Measurements from ENCODE around the gene GALNT16.

GALNT16 gene

DNA sequence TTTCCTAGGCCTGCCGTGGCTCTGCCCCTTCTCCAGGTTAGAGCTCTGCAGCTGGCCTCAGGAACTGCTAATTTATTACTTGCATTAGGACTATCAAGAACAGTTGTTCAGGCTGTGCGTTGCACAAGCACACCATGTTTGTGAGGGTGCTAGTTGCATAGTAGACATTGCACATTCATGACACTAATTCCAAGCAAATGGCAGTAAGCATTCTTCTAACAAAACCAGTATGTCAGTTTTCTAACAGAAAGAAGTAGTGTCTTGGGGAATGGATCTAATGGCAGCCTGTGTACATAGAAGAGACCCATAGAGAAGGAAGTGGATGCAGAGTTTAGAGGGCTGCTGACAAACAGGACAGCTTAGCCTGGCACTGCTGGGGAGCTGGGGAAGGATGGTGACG lies 84.2 kb downstream of the GALNT16 start:
- DNase-seq = no peak

DNA sequence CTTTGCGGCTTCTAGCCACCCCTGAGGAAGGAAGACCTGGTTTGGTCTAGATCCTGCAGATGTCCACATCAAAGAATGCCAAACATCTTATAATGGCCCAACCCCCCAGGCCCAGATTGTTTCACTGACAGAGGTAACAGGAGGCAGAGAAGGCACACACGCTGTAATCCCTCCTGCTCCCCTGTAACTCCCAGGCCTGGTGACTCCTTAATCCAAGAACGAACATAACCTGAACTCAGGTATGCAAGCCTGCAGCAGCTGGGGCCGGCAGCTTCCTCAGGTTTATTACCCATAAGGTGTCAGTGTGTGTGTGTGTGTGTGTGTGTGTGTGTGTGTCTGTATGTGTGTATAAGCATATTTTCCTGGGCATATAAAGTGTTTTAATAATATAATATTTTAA lies 85.4 kb downstream of the GALNT16 start:
- no peak for DNase-seq

DNA sequence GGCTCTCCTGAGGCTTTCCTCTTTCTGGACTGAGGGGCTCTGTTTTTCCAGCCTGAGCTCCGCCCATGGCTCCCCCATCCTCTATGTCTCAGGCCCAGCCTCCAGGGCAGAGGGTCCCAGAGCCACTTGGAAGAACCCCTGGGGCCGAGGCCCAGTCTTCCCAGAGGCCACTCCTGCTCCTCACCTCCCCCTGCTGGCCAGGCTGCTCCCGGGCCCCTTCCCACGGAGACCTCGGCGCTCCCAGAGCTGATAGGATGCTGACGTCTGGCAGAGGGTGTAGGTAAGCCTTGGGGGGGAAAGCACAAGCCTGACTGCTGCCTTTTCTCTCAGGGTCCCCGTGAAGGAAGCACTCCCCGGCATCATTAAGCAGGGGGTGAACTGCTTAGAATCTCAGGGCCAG lies 86.8 kb downstream of the GALNT16 start:
- DNase-seq = no peak

DNA sequence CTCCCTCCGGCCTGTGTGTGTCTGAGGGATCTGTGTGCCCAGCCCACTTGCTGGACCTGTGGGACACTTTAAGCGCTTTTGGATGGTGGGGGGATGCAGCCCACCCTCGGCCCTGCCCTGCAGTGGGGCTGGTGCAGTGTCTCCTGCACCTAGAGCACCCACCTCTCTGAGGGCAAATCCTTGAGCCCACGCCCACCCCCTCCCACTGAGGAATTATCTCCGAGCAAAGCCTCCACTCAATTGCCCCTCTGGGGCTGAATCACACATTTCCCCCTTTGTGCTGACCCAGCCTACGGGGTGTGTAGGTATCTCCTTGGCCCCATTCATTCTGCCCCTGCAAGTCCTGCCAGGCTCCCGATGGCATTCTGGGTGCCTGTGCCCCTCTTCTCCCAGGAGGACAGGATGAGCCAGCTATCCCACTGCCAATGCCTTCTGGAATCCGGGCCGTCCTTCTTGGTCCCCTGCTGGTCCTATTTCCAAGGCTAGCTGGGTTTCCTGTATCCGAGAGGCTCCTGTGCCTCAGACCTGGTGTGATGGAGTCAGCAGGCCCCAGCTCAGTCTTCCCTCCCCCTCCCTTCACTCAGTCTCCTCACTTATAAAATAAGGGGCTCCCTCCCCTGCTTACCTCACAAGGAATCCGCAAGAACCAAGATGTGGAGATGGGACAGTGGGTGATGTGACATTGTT lies 89.3 kb downstream of the GALNT16 start:
- no peak for DNase-seq

DNA sequence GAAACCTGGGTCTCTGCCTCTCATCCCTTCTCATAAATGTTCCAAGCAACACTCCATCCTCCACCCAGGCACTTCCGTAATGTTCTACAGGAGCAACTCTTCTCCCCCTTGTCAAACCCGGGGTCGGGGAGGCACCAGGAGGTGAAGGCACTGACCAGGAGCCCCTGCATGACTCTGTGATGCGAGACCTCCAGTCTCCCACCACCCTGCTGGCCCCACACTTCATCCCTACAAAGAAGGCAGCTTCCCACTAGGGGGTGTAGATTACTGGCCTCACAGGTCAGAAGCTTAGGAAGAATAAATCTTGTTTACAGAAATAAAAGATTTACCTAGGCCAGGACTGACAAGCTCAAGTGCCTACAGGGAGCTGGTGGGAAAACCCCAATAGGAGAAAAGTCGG lies 90.9 kb downstream of the GALNT16 start:
- DNase-seq = no peak

DNA sequence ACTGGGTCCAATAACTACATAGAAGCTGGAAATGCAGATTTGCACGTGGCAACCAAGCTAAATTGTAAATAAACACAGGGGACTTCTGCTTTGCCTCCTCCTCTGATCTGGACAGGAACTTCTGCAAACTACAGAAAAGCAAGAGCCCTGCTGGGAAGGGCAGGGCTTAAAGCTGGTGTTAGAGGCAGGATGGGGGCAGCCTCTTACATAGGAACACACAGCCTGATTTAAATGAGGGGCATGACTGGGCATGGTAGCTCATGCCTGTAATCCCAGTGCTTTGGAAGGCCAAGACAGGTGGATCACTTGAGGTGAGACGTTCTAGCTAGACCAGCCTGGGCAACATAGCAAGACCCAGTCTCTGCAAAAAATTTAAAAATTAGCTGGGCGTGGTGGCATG lies 91.4 kb downstream of the GALNT16 start:
- DNase-seq = no peak

DNA sequence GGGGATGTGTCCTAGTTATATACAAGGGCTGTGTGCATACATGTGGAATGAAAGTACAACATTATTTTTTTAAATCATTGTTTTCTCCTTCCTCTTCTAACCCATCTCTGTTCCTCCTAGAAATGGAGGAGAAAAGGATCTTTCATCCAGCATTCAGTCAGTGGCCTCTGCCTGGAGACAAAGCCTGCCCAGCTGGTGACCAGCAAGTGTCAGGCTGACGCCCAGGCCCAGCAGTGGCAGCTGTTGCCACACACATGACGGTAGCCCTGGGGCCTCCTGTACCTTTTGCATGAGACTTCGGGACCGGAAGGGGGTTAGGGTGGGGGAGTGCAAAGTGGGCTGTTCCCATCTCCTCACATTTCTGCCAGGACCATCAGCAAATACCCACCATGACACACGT lies 92.0 kb downstream of the GALNT16 start:
- DNase-seq = no peak

DNA sequence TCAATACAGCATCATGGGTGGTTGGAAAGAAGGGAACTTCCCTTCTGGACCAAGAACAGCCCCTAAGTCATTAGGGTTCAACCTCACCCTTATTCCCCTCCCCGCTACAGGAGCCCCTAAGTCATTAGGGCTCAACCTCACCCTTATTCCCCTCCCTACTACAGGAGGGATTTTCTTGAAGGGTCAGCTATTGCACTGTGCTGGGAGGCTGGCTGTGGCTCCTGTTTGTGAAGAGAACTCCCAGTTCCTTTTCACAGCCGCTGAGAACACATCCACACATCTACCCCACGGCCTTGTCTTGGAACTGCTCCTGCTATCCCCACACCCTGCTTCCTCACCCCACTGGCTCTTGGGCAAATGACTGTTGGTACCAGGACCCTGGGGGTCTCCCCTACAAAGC lies 93.2 kb downstream of the GALNT16 start:
- DNase-seq = no peak

DNA sequence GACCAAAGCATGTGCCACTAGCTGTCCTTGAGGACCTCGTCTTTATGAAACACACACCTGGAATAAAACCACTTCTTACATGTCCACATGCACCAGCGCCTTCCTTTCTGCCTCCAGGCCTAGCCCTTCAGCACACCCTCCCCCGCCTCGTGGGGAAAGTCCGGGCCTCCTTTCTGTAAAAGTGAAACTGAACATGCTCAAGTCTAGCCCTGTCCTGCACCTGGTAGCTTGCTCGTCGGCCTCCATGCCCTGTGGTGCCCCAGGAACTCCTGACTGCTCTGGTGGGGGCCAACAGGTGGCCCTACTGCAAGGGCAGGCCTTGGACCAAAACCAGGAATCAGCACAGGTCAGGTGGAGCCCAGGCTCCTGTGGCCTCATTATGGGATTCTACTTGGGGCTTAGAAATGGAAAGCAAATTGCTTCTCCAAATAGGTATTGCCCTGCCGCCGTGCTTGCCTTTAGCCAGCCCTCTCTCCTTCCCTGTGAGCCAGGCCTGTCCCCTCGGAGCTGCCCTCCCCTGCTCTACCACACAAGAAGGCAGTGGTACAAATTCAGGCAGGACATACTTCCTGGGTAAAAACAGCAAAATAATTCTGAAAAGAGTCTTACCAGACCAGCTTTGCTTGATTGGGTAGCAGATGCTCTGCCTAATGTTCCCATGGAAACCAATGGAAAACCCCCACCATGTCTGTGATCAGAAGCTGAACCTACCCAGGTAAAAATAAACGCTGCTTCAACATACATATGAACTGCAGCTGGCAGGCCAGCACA lies 94.6 kb downstream of the GALNT16 start:
- peak in 1 of 6 experiments; percentile 34 for DNase-seq

DNA sequence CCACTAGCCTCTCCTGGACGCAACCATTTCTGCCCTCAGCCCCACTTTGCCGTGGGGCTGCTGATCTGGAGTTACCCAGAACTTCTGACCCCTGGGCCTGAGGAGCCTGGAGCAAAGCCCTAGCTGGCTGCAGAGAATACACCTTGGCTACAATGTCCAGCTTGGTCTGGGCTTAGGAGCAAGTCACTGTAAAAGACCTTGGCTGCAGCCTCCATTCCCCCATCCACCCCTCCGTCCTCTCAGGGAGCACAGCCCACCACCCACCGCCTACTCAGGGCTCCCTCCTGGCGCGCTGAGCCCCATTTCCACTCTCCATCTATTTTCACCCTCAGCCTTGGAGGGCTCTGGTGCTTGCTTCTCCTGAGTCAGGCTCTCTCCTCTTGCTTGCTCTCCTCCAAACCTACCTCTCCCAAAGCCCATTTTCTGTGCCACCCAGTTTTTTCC lies 95.2 kb downstream of the GALNT16 start:
- no peak for DNase-seq

DNA sequence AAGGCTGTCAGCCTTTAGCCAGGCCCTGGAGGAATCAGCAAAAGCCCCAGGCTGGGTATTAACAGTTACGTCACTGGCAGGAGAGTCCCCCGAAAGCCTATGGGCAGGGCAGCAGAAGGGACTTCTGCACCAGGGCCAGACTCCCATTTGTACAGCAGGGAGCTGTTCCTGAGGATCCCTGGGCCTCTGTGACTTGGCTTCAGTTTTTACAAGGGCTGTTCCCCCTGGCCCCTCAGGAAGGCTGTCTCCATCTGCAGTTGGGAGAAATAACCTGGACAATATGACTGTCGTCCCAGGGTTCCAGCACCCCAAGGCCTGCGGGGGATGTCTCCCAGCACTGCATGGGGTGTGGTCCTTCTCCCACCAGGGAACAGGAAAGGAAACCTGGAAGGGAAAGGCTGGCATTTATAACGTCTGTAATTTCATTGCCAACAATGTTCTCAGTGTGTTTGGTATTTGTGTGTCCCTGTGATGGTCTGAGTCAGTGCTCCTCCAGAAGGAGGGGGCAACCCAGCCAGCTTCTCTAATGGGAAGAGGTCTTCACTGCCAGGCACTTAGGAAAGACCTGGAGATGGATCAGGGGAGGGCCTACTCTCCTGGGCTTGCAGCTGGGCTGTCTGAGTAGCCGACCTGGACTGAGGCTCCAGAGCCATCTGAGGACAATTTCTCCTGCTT lies 95.8 kb downstream of the GALNT16 start:
- DNase-seq = no peak

DNA sequence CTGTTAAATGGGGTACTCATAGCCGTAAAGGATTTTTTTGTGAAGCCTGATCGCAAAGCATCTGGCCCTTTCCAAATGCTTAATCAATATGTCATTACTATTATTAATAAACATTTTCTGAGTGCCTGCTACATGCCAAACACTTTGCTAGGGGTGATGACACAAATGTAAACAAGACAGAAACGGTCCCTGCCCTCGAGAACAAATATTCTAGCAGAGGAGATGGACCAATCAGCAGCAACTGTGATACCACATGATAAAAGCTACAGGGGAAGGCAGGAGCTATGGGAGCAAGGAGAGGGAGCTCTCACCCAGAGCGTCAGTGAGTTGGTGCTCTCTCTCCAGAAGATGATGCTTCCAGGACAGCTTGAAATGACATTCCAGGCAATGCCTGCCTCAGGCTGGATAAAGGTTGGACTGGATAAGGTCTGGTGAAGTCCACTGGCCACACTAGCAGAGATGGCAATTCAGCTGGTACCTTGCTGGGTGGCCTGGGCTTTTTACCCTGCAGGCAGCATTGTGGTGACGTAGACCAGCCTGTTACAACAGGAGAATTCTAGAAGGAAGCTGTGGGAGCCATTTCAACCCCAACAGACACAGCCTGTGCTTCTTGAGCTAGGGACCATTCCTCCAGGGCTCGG lies 97.1 kb downstream of the GALNT16 start:
- no peak for DNase-seq

DNA sequence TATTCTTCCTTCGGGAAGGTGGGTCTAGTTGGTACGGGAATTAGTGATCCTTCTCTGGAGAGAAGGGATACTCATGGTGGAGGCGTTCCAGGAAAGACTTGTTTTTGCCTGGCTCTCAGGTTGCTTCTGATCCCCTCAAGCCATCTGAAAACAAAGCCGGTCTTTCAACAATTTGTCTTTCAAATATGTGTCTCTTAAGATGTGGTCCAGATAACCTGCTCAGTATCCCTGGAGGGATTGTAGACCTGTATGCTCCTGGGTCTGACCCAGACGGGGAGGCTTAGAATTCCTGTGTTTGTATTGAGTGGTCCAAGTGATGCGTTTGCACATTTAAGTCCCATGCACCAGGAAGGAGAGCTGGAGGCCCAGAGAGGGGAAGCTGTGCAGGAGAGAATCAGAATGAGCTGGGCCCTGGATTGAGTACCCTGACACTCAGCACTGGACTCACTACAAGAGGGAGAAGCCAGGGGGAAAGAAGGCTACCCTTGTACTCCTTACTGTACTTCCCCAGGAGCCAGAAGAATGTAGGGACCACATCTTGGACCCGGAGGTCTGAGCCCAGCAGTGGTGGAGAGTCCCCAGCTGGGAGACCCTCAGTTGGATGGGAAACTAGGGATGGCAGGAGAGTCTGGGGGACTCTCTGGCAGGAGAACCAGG lies 97.7 kb downstream of the GALNT16 start:
- DNase-seq = no peak

DNA sequence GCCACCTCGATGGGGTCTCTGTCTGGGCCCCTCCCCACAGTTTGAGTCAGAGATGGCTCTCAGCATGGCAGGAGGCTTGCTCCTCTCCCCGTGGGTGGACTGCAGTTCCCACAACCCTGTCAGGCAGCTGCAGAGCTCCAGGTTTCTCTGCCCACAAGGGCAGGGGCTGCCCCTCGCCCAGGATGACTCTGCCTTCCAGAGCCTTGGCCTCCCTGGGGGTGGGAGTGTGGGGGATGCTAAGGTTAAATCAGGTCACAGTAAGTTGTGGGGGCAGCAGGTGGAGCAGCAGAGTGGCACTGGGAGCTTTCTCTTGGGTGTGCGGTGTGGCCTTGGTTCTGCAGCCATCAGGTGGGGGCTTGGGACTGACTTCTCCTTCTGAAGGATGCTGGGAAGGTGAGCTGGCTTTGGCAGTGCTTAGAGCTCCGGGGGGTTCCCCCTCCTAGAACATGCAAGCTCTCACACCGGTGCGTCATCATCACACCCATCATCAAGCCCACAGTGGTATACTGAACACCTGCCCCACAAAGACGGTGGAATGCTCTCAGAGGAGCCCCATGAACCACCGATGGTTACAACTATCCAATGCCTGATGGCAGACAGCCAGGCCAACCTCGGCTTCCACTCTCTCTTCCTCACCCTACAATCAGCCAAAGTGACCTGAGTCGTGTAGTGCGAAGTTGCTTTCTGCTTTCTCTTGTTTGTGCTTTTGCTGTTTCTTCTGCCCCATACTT lies 98.4 kb downstream of the GALNT16 start:
- DNase-seq = no peak

DNA sequence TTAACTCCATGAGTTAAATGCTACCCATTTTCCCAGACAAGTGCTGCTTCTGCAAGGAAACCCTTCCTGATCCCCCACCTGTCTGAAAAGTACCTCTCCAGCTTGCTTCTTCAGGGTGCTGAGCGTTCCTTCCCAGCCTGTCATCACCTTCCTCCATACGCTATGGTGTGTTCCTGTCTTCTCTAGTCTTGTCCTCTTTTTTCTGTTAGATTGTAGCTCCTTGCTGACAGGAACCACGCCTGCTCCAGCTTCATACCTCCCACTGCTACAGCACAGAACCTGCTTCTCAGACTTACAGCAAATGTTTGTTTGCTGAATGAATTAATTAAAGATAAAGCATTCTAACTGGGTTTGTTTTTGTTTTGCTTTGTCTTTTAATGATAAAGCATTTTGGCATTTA lies 99.0 kb downstream of the GALNT16 start:
- DNase-seq = no peak

DNA sequence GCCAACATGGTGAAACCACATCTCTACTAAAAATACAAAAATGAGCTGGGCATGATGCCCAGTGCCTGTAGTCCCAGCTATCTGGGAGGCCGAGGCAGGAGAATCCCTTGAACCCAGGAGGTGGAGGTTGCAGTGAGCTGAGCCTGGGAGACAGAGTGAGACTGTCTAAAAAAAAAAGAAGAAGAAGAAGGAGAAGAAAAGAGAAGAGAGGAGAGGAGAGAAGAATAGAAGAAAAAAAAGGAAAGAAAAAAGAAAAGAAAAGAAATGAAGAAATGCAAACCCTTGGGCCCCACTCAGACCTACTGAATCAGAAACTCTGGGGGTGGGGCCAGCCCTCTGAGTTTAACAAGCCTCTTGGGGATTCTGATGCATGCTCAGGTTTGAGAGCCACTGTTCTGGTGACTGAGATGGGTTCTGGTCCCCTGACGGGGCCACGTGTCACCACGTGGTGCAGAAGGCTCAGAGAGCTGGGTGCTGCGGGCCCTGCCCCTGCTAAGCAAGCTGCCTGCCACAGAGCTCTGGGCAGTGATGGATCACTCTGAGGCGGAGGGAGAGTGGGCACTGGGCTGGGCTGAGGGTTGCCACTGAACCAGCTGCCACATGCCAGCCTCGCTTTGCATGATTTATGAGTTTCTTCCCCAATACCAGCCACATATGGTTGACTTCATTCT lies 100.6 kb downstream of the GALNT16 start:
- no peak for DNase-seq

DNA sequence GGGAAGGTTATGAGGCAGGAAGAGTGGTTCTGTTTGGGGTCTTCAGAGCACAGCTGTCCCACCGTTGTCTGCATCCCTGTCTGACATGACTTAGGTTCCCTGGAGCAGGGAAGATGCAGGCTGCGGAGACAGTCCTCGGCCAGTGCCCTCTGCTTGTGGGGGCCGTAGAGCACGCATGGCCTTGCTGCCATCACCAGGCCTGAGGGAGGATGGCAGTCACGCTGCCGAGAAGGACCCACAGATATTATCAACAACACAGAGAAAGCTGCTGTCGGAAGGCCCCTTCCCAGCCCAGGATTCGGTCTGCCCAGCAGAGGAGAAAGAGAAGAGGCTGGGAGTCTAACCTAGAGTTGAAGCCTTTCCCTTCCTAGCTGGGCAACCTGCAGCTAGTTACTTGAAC lies 103.1 kb downstream of the GALNT16 start:
- DNase-seq = no peak

DNA sequence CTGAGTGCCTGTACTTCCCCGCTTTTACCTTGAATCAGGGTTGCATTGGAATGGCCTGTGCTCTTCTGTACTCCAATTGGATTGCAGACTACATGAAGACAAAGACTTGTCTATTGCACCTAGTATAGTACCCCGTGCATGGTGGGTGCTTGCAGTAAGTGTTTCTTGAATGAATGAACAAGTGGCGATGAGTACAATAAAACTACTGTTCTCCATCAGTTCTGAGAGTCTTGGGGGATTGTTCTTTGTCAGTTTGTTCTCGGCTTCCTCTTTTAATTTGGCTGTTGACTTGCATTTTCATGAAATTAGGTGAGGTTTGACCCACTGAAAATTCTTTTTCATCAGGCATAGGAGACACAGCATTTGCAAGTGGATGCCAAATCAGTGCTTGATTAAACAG lies 104.0 kb downstream of the GALNT16 start:
- no peak for DNase-seq

DNA sequence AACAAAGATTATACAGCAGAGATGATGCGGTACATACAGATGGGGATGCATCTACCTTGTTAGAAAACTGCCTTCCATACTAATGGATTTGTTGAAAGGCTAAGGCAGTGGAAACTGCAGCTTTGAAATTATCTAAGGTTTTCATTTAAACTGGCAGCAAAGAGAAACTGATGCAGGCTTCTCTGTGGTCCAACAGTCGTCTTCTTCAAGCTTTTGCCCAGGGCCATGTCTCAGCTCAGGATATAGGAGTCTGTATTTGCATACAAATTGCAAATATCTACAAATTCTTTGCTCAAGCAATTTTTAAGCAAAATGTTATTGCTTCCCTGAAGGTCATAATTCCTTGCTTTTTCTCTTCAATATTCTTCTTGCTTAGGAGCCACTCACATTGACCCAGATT lies 104.4 kb downstream of the GALNT16 start:
- DNase-seq = no peak

DNA sequence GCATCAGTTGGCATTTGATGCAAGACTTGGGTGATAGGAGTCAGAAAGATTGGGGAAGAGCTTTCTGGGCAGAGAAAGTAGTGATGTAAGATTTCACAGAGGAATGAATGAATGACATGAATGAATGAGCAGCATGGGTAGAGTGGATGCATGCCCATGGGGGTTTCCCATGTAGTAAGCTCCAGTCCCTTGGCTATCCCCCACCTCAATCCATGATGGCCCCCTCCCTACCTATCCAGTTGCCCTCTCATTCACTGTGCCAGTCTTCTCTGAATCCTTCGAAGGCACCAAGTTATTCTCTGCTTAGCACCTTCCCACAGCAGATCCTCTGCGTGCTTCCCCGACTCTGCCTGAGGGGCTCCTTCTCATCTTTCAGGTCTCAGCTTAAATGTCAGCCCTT lies 106.1 kb downstream of the GALNT16 start:
- no peak for DNase-seq

DNA sequence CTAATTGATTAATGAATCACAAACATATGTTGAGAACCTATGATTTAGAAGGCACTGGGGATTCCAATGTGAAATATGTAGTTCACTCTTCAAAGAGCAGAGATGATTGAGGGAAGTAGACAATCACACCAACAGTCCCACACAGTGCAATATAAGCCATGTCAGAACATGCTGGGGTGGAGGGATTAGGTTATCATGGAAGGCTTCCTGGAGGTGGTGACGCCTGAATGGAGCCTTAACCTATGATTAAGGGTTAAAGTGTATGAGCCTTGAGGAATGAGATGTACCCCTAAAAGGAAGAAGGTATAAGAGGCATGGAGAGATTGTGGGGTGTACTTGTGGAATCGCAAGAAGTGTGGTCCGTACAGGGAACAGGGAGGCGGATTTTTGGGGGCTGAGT lies 106.8 kb downstream of the GALNT16 start:
- DNase-seq = no peak

DNA sequence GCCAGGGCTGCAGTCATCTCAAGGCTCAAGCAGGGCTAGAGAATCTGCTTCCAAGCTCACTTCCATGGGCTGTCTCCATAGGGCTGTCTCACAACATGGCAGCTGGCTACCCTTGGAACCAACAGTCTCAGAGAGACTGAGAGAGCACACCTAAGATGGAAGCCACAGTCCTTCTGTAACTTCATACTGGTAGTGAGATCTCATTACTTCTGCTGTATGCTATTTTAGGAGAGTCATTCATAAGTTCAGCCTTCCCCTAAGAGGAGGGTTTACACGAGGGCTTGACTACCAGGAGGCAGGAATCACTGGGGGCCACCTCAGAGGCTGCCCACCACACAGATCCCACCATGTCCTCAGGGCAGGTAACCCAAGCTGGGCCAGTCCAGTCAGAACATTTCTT lies 108.4 kb downstream of the GALNT16 start:
- no peak for DNase-seq

Data from stimulated activated naive CD4-positive, alpha-beta T cell (primary cell).